ENCODE measurements around the gene RHOJ.

RHOJ gene

GRCh38 chr14:63175531-63175930, 28.7 kb upstream of the RHOJ start:
- H3K27ac ChIP-seq = no peak overlapping the region
- TF ChIP-seq CTCF (IDR thresholded peaks at IDR 0.05) (no peak), ZFX (IDR thresholded peaks at IDR 0.05; ENCODE audit: borderline replicate concordance) (no peak)

- no peak overlapping the region for H3K27ac ChIP-seq
- TF ChIP-seq ZFX (IDR thresholded peaks at IDR 0.05; ENCODE audit: borderline replicate concordance) = no peak
- TF ChIP-seq CTCF (IDR thresholded peaks at IDR 0.05) = no peak
Observed at GRCh38 chr14:63178912-63179311, 25.3 kb upstream of the RHOJ start.

- no peak for TF ChIP-seq ZFX (IDR thresholded peaks at IDR 0.05; ENCODE audit: borderline replicate concordance)
- TF ChIP-seq CTCF (IDR thresholded peaks at IDR 0.05) = no peak
- H3K27ac ChIP-seq = no peak overlapping the region
Observed at GRCh38 chr14:63179383-63179782, 24.9 kb upstream of the RHOJ start.

- TF ChIP-seq CTCF (IDR thresholded peaks at IDR 0.05) (no peak), ZFX (IDR thresholded peaks at IDR 0.05; ENCODE audit: borderline replicate concordance) (no peak)
- H3K27ac ChIP-seq = no peak overlapping the region
Observed at GRCh38 chr14:63180011-63180410, 24.2 kb upstream of the RHOJ start.

GRCh38 chr14:63182968-63183367, 21.3 kb upstream of the RHOJ start:
- TF ChIP-seq ZFX (IDR thresholded peaks at IDR 0.05; ENCODE audit: borderline replicate concordance) = no peak
- H3K27ac ChIP-seq = no peak overlapping the region

- TF ChIP-seq ZFX (IDR thresholded peaks at IDR 0.05; ENCODE audit: borderline replicate concordance) (no peak), CTCF (IDR thresholded peaks at IDR 0.05) (no peak)
- H3K27ac ChIP-seq = no peak overlapping the region
Observed at GRCh38 chr14:63186453-63186852, 17.8 kb upstream of the RHOJ start.

- no peak for TF ChIP-seq ZFX (IDR thresholded peaks at IDR 0.05; ENCODE audit: borderline replicate concordance)
- no peak for TF ChIP-seq CTCF (IDR thresholded peaks at IDR 0.05)
- H3K27ac ChIP-seq = no peak overlapping the region
Observed at GRCh38 chr14:63191211-63191610, 13.0 kb upstream of the RHOJ start.

GRCh38 chr14:63192085-63192484, 12.2 kb upstream of the RHOJ start:
- TF ChIP-seq ZFX (IDR thresholded peaks at IDR 0.05; ENCODE audit: borderline replicate concordance) = no peak
- no peak for TF ChIP-seq CTCF (IDR thresholded peaks at IDR 0.05)
- H3K27ac ChIP-seq = no peak overlapping the region
